Activated effector memory CD4-positive, alpha-beta T cell treated with Interleukin-2 at 50 U/mL for 16 hours (primary cell): ENCODE results near the gene PISD.
"Not testable (repeated sequence)": the region's sequence is repeated elsewhere in the genome, so short reads cannot be mapped to it uniquely, and the experiment has no call there.

Experiments
- DNase-seq: peaks from one replicate; pipeline ENCODE4 v3.0.0-alpha.2; 2020

Gene PISD

DNA sequence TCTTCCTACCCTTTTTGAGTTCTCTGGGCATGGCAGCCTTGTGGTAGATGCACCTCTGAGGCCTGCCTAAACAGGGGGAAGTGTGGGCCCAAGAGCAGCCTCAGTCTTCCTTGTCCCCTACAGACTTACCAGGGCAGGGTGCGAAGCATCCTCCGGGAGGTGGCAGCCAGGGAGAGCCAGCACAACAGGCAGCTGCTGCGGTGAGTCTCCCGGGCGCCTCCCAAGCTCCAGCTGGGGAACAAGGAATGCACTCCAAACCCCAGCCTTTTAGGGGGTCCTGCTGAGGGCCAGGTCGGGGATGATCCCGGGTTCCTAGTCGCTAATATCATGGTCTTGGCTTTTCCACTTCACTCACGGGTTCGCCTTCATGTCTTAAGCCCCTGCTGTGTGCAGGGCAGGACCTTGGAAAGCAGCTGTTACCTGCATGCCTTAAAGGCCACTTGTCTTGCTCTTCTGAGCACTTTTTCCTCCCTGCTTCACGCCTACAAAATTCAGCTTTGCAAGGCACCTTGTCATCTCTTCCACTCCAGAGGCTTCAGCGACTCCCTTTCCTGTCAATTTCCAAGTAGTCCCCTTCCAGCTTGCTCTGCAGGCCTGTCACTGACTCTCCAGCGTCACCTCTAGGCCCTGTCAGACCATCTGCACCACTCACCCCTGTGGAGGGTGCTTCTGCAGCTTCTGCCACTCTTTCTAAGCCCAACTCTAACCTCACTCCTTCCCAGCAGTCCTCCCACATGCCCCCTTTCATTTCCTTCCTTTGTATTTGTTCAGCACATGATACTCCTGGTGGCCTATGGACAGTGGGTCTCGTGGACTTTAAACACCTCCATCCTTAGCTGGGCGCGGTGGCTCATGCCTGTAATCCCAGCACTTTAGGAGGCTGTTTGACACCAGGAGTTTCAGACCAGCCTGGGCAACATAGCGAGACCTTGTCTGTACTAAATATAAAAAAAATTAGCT is 57.0 kb downstream of the PISD start:
- no peak for DNase-seq

DNA sequence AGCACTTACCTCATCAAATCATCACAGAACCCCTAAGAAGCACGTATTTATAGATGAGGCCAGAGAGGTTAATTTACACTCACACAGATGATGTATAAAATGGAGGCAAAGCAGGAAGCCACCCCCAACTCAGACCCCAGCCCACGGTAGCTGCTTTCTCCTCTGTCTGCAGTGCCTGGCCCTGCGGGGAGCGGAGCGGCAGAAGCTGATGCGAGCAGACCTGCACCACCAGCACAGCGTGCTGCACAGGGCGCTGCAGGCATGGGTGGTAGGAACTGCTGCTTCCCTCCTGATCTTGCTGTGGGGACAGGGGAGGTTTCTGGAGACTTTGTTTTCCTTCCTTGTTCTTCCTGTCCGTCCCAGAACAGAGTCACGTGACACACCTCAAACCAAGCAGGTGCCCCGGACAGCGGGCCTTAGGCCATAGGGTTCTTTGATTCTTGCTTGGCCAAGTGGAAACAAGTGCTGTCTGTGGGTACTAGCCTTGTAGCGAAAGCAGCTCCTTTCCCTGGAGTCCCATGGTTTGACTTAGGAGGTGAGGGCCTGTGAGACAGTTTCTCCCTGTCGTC is 57.8 kb downstream of the PISD start:
- no peak for DNase-seq

- DNase-seq = no peak
These were observed 58.4 kb downstream of the PISD start for GRCh38 chr22:31603574-31603973.

DNA sequence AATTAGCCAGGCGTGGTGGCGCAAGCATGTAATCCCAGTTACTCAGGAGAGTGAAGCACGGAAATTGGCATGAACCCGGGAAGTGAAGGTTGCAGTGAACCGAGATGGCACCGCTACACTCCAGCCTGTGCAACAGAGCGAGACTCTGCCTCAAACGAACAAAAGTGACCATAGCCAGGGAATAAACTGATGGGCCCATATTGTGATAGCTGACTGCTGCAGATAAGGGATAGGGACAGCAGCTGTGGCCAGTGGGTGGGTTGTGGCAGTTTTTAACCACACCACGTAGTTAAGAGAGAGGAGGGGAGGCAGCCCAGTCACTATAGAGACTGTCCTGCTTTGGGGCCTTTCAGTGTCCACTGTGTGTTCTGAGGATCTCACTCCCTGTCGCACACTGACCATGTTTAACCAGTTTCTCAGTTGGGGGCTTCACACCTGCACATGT is 58.9 kb downstream of the PISD start:
- no peak for DNase-seq

- no peak for DNase-seq
These were observed 59.6 kb downstream of the PISD start for GRCh38 chr22:31602259-31602952.

DNA sequence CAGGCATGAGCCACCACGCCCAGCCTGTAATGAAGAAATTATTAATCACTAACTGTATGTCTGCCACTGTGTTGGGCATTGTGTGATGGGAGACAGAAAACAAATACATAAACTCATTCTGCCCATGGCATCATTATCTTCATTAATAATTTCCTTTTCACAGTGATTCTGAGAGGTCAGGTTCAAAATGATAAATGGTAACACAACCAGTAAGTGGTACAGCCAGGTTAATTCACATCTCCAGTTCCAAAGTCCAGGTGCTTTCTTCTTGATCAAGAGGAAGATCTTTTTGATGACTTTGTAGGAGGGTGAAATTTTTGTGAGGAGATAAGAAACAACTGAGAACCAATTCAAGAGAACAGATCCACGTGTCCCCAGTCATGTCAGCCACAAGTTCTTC is 66.7 kb downstream of the PISD start:
- no peak for DNase-seq

DNA sequence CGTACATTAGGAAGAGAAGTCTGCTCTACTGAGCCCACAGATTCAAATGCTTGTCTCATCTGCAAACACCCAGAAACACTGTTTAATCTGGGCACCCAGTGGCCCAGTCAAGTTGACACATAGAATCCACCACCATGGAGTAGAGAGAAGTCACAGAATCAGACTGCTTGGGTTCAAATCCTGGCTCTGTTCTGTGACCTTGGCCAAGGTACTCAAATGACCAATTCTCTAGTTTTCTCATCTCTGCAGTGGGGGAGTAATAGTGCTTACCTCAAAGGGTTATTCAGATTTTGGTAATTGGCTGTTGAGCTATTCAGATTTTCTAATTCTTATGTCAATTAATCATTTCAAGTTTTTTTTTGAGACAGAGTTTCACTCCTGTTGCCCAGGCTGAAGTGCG is 71.9 kb downstream of the PISD start:
- DNase-seq = not testable (repeated sequence)

- DNase-seq = no peak
These were observed 72.9 kb downstream of the PISD start for GRCh38 chr22:31588970-31589675.

DNA sequence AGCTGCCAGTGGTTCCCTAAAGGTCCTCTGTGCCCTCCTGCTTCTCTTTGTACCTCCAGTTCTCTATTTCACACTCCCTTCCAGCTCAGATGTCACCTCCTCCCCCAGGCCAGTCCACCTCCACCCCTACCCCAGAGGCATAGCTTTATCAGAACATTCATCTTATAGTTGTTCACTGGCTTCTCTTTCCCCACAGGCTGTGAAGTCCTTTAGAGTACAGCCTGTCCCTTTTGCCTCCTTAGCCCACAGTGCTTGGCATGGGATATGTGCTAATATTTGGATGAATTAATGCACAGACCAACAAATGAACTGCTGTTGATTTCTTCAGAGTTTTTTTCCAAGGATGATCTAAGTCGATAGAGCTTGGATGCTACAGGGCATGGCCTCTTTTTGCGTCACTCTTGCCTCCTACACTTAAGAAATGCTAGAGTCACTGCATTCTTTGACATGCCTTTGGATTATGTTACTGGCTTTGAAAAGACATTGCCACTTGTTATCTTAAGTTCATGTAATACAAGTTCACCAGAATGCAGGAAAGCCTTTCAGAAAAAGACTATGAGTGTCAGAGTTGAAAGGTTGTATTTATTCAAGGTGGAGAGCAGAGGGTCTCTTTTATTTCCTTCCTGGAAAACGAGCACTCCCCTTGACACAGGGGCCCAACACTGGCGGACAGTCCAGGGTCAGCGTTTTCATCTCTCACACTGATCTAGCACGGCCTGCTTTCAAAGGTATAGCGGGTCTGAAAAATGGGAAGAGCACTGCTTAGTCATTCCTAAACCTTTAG is 75.7 kb downstream of the PISD start:
- DNase-seq = no peak

DNA sequence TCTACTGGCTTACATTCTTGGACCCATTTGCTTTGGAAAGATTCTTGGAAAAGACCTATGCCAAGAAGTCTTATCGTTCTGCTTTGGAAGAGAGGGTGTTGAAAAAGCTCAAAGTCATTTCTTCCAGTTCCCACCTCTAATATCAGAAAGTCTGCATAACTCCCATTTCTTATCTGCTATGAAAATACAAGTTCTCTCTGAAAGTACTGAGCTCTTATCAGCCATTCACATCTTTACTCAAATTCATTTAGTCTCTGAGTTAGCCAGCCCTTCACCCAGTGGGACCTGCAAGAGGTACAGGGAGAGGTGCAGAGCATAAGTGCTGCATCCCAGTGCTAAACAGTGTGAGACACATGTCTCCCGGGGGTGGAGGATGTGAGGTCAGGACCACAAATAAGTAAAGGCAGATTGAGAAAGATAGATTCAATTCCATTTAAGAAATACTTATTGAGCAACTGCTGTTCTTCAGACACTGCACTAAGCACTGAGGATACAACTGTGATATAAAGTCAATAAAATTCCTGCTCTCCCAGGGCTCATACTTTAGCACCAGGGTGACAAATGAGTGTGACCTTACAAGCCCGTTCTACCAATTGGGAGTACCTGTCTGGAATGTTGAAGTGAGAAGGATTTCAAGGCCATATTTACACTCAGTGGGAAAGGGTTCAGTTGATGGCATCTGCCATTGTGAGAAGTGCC is 76.7 kb downstream of the PISD start:
- no peak for DNase-seq

- no peak for DNase-seq
These were observed 77.2 kb downstream of the PISD start for GRCh38 chr22:31584804-31585160.

DNA sequence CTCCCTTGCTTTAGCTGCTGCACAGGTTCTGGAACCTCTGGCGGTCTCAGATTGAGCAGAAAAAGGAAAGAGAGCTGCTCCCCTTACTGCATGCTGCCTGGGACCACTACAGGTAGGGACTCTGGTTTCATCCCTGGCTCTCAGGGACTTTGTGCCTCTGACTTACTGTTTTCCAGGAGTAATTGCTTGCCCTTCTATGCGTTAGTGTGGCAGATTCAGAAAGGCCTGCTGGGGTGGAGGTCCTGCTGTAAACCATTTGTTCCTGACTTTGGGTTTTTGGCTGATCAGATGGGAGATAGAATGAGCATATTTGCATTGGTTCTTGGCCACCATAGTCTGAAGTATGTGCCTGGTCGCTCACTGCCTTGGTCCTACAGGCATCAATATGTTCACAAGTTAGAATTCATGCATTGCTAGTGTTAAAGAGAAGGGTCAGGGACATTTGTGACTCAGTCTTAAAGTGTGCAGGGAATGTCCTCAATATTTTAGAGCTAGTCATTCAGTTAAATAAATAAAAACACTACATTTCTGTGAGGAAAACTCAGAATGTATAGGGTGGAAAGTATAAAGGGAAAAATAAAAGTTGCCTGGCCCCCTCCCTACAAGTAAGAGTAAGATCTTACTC is 78.0 kb downstream of the PISD start:
- no peak for DNase-seq

DNA sequence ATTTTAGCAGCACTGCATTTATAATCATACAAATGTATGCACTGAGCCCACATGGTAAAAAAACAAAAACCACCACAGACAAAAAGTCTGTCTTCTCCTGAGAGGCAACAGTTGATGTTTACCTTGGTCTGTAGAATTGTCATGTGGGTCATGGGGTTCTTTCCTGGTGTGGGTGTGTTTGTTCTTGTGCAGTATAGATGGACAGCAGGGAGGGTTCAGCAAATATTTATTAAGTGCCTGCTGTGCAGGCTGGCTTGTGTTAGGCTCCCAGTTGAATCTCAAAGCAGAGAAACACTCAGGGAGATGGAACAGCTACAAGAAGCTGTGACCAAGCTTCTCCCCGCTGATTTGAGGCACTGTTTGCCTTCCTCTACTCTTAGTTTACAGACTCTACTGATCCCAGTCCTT is 82.2 kb downstream of the PISD start:
- no peak for DNase-seq

GRCh38 chr22:31578171-31578570 is 83.8 kb downstream of the PISD start:
- DNase-seq = no peak

DNA sequence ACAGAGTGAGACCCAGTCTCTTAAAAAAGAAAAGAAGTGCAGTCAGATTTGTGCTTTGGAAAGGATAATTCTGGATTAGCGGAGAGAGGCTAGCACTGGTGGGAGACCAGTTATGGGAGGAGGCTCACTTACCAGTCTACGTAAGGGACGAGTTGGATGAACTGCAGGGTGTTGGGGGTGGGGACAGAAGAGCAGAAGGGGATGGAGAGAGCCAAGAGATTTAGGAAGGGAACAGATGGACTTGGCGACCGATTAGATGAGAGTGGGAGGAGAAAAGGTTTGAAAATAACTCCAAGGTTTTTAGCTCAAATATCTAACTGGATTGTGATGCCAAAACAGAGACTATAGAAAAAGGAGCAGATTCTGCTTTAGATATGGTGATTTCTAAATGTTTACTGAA is 84.3 kb downstream of the PISD start:
- no peak for DNase-seq

- DNase-seq = no peak
These were observed 86.8 kb downstream of the PISD start for GRCh38 chr22:31575190-31575589.

- DNase-seq = no peak
These were observed 87.9 kb downstream of the PISD start for GRCh38 chr22:31574055-31574670.

DNA sequence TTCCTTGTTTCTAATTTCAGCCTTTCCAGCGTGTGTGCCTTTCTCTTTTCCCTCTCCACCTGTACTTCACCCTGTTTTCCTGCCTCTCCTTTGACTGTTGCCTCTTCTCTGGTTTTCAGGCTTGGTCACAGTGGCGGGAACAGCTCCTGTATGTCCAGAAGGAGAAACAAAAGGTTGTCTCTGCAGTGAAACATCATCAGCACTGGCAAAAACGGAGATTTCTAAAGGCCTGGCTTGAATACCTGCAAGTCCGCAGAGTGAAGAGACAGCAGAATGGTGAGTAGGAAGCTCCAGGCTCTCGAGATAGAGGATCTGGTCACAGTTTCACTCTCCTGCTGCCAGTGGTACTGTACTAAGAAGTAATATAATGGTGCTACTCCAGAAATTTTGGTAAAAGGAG is 89.1 kb downstream of the PISD start:
- DNase-seq = no peak

DNA sequence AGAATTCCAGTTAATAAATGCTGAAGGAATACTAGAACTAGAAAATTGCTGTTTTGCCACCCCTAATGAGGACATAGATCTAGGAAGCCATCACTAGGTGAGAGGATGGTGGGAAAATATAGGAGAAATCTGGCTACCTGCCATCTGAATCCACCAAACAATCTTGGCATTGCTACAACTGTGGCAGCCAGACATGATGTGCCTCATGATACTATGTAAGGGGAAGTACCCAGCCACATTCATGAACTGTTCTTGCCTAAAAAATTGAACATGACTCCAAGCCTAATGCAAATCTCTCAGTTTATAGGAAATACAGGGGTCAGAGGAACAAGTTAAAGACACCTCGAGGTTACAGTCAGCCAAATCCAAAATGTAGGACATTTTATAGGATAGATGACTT is 92.9 kb downstream of the PISD start:
- no peak for DNase-seq
